ENCODE data around the gene TMCO4.

The TMCO4 gene

DNA sequence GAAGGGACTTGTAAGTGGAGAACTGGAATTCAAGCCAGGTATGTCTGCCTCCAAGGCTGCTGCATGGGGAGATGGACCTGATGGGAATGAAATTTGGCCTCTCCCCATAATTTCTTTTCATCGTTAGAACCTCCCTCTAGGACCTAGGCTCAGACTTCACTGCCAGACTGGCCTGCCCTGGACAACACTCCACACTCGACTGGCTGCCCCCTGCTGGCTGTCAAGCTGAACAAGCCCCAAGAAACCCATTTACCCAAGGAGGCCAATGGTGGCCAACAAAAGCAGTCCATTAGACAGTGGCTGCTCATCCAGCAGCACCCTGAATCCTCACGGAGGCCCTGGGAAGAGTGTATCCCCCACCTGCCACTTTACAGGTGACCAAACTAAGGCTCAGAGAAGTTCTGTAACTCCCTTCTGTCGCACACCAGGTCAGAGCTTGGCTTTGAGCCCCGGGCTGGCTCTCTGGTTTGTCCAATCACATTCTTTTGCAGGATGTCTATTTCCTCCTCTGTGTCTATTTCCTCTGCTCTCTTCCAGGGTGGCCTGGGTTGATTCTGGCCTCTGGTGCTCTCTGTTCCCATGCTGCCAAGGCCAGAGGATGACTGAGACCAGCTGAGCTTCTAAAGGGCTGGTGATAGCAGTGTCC lies 11.6 kb upstream of the TMCO4 start:
- H3K27ac ChIP-seq (ENCODE audit: extremely low read depth, low read depth, low read length): no peak overlapping the region
- H3K9me3 ChIP-seq (ENCODE audit: control insufficient read depth, insufficient read depth, low read depth, low read length): no peaks in the 10 kb centered on the region
- H3K4me1 ChIP-seq (ENCODE audit: control insufficient read depth, insufficient read depth, low read length): peaks cover 4% of the 10 kb centered on the region; the same call in 1 of the 2 replicates
- ChIA-PET POLR2A (no interaction called here), CTCF (interaction anchor here (0.6 to 5.0 kb wide), 4 partner anchors 8 to 149 kb away, joined by 6 to 27 read pairs (median 8); no protein-coding TSS in a partner anchor)
- no peaks in the 10 kb centered on the region for H3K36me3 ChIP-seq (ENCODE audit: control insufficient read depth in 2 of 2, insufficient read depth in 1 of 2, low read length in 2 of 2)
- no peak for TF ChIP-seq ZFP69B (tag by site-specific recombination; IDR thresholded peaks at IDR 0.05)
- TF ChIP-seq, protein P1, sequence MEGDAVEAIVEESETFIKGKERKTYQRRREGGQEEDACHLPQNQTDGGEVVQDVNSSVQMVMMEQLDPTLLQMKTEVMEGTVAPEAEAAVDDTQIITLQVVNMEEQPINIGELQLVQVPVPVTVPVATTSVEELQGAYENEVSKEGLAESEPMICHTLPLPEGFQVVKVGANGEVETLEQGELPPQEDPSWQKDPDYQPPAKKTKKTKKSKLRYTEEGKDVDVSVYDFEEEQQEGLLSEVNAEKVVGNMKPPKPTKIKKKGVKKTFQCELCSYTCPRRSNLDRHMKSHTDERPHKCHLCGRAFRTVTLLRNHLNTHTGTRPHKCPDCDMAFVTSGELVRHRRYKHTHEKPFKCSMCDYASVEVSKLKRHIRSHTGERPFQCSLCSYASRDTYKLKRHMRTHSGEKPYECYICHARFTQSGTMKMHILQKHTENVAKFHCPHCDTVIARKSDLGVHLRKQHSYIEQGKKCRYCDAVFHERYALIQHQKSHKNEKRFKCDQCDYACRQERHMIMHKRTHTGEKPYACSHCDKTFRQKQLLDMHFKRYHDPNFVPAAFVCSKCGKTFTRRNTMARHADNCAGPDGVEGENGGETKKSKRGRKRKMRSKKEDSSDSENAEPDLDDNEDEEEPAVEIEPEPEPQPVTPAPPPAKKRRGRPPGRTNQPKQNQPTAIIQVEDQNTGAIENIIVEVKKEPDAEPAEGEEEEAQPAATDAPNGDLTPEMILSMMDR (tag by site-specific recombination; IDR thresholded peaks at IDR 0.05): 0 out of 2 replicates have a peak, but pooled peaks have one; percentile 40
- TF ChIP-seq ZSCAN16 (tag by site-specific recombination; IDR thresholded peaks at IDR 0.05): no peak
- no peak overlapping the region for H3K4me3 ChIP-seq (ENCODE audit: low read depth, low read length)

DNA sequence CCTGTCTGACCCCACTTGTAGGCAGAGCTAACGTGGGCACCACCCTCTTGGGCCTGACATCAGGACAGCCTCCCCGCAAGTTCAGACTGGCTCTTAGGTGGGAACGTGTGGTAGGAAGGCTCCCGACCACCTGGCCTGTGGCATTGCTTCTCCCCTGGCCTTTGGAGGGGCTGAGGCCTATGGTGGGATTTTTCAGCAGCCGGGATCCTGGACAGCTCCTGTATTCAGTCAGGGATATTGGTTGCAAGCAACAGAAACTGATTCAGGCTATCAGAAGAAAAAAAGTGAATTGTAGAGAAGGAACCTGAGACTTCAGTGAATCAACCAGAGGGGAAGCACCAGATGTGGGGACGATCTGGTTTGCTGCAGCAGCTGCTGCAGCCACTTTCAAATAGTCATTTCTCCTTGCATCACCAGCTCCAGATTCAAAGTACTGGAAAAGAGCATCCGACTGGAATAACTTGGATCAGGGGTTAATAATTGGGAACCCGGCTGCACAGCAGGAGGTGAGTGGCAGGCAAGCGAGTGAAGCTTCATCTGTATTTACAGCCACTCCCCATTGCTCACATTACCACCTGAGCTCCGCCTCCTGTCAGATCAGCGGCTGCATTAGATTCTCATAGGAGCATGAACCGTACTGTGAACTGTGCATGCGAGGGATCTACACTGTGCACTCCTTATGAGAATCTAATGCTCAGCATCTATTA lies 9.5 kb upstream of the TMCO4 start:
- no peak for TF ChIP-seq RBAK (tag by site-specific recombination; IDR thresholded peaks at IDR 0.05)
- TF ChIP-seq, protein P2, sequence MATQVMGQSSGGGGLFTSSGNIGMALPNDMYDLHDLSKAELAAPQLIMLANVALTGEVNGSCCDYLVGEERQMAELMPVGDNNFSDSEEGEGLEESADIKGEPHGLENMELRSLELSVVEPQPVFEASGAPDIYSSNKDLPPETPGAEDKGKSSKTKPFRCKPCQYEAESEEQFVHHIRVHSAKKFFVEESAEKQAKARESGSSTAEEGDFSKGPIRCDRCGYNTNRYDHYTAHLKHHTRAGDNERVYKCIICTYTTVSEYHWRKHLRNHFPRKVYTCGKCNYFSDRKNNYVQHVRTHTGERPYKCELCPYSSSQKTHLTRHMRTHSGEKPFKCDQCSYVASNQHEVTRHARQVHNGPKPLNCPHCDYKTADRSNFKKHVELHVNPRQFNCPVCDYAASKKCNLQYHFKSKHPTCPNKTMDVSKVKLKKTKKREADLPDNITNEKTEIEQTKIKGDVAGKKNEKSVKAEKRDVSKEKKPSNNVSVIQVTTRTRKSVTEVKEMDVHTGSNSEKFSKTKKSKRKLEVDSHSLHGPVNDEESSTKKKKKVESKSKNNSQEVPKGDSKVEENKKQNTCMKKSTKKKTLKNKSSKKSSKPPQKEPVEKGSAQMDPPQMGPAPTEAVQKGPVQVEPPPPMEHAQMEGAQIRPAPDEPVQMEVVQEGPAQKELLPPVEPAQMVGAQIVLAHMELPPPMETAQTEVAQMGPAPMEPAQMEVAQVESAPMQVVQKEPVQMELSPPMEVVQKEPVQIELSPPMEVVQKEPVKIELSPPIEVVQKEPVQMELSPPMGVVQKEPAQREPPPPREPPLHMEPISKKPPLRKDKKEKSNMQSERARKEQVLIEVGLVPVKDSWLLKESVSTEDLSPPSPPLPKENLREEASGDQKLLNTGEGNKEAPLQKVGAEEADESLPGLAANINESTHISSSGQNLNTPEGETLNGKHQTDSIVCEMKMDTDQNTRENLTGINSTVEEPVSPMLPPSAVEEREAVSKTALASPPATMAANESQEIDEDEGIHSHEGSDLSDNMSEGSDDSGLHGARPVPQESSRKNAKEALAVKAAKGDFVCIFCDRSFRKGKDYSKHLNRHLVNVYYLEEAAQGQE (tag by site-specific recombination; IDR thresholded peaks at IDR 0.05): peak; percentile 85
- TF ChIP-seq FEZF1 (tag by site-specific recombination; IDR thresholded peaks at IDR 0.05): peak; percentile 52
- no peak for TF ChIP-seq ZNF140 (tag by site-specific recombination; IDR thresholded peaks at IDR 0.05)
- peak; percentile 99 for TF ChIP-seq ZNF610 (tag by site-specific recombination; IDR thresholded peaks at IDR 0.05; ENCODE audit: borderline replicate concordance)
- no peak for TF ChIP-seq ZNF791 (tag by site-specific recombination; IDR thresholded peaks at IDR 0.05)
- TF ChIP-seq ZNF366 (tag by site-specific recombination; conservative IDR thresholded peaks at IDR 0.05): no peak
- no peak for TF ChIP-seq ZSCAN30 (tag by site-specific recombination; IDR thresholded peaks at IDR 0.05)
- ChIA-PET POLR2A (no interaction called here), CTCF (interaction anchor here (0.6 to 1.1 kb wide), 3 partner anchors 24 to 94 kb away, joined by 3 read pairs; no protein-coding TSS in a partner anchor)
- Histone ChIP-seq H3K4me1 (ENCODE audit: control insufficient read depth, insufficient read depth, low read length) (peaks cover 4% of the 10 kb centered on the region; the same call in 1 of the 2 replicates), H3K27ac (ENCODE audit: extremely low read depth, low read depth, low read length) (no peak overlapping the region), H3K4me3 (ENCODE audit: low read depth, low read length) (no peak overlapping the region), H3K36me3 (ENCODE audit: control insufficient read depth in 2 of 2, insufficient read depth in 1 of 2, low read length in 2 of 2) (no peaks in the 10 kb centered on the region), H3K9me3 (ENCODE audit: control insufficient read depth, insufficient read depth, low read depth, low read length) (no peaks in the 10 kb centered on the region)

DNA sequence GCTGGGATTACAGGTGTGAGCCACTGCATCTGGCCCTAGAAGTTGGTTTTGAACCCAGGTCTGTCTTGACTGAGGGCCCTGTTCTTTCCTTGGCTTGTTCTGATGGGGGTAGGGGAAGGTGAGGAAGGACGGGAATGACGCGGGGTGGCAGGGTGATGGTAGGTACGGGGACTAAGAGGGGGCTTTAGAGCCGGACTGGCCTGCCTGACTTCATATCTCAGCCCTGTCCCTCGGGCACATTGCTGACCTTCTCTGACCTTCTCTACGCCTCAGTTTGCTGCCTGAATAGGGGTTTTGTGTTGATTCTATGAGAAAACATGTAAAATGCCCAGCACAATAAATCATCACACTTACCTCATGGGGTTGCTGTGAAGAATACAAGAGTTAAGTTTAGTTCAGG lies 8.6 kb upstream of the TMCO4 start:
- POLR2A ChIA-PET: no interaction called here
- TF ChIP-seq ZNF202 (tag by site-specific recombination; IDR thresholded peaks at IDR 0.05; ENCODE audit: borderline replicate concordance) (no peak), ZNF157 (tag by site-specific recombination; IDR thresholded peaks at IDR 0.05) (no peak), ZNF311 (tag by site-specific recombination; IDR thresholded peaks at IDR 0.05; ENCODE audit: borderline replicate concordance) (no peak), ZNF354C (tag by site-specific recombination; IDR thresholded peaks at IDR 0.05; ENCODE audit: borderline replicate concordance, low read depth) (no peak), ZNF23 (tag by site-specific recombination; IDR thresholded peaks at IDR 0.05; ENCODE audit: borderline replicate concordance) (no peak), ZNF658 (tag by site-specific recombination; IDR thresholded peaks at IDR 0.05) (no peak), KLF7 (tag by site-specific recombination; IDR thresholded peaks at IDR 0.05; ENCODE audit: borderline replicate concordance) (no peak), ZNF555 (tag by site-specific recombination; conservative IDR thresholded peaks at IDR 0.05) (no peak)
- TF ChIP-seq, protein P3, sequence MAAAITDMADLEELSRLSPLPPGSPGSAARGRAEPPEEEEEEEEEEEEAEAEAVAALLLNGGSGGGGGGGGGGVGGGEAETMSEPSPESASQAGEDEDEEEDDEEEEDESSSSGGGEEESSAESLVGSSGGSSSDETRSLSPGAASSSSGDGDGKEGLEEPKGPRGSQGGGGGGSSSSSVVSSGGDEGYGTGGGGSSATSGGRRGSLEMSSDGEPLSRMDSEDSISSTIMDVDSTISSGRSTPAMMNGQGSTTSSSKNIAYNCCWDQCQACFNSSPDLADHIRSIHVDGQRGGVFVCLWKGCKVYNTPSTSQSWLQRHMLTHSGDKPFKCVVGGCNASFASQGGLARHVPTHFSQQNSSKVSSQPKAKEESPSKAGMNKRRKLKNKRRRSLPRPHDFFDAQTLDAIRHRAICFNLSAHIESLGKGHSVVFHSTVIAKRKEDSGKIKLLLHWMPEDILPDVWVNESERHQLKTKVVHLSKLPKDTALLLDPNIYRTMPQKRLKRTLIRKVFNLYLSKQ (tag by site-specific recombination; IDR thresholded peaks at IDR 0.05; ENCODE audit: borderline replicate concordance): no peak
- TF ChIP-seq, protein P4, sequence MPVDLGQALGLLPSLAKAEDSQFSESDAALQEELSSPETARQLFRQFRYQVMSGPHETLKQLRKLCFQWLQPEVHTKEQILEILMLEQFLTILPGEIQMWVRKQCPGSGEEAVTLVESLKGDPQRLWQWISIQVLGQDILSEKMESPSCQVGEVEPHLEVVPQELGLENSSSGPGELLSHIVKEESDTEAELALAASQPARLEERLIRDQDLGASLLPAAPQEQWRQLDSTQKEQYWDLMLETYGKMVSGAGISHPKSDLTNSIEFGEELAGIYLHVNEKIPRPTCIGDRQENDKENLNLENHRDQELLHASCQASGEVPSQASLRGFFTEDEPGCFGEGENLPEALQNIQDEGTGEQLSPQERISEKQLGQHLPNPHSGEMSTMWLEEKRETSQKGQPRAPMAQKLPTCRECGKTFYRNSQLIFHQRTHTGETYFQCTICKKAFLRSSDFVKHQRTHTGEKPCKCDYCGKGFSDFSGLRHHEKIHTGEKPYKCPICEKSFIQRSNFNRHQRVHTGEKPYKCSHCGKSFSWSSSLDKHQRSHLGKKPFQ (tag by site-specific recombination; IDR thresholded peaks at IDR 0.05): no peak

More for the DNA sequence above, 8.6 kb upstream of the TMCO4 start:
- no peaks in the 10 kb centered on the region for H3K36me3 ChIP-seq (ENCODE audit: control insufficient read depth in 2 of 2, insufficient read depth in 1 of 2, low read length in 2 of 2)
- CTCF ChIA-PET: no interaction called here
- H3K9me3 ChIP-seq (ENCODE audit: control insufficient read depth, insufficient read depth, low read depth, low read length): no peaks in the 10 kb centered on the region
- H3K4me1 ChIP-seq (ENCODE audit: control insufficient read depth, insufficient read depth, low read length): 0 out of 2 replicates have a peak, but pooled peaks cover 4% of the 10 kb centered on the region
- no peak overlapping the region for H3K27ac ChIP-seq (ENCODE audit: extremely low read depth, low read depth, low read length)
- no peak overlapping the region for H3K4me3 ChIP-seq (ENCODE audit: low read depth, low read length)
